ENCODE data around the gene CMKLR1.

- TF ChIP-seq SIN3A (IDR thresholded peaks at IDR 0.05; ENCODE audit: low read depth) = no peak
- no peak for TF ChIP-seq CTCF (IDR thresholded peaks at IDR 0.05 in 2 of 3, conservative IDR thresholded peaks at IDR 0.05 in 1 of 3; ENCODE audit: borderline replicate concordance in 1 of 3, insufficient read depth in 1 of 3, low read depth in 2 of 3, low read length in 2 of 3)
- no peak for TF ChIP-seq POLR2AphosphoS5 (IDR thresholded peaks at IDR 0.05; ENCODE audit: low read depth, low read length)
- TF ChIP-seq MAX (IDR thresholded peaks at IDR 0.05) = no peak
- TF ChIP-seq ZFX (IDR thresholded peaks at IDR 0.05) = no peak
- no peak for TF ChIP-seq POLR2A (IDR thresholded peaks at IDR 0.05; ENCODE audit: borderline replicate concordance, extremely low read depth, insufficient read depth, insufficient read length)
- TF ChIP-seq YY1 (IDR thresholded peaks at IDR 0.05; ENCODE audit: extremely low read depth, insufficient replicate concordance, low read depth, low read length) = no peak
- TF ChIP-seq EZH2 (IDR thresholded peaks at IDR 0.05) = no peak
- no peak for TF ChIP-seq EZH2phosphoT487 (IDR thresholded peaks at IDR 0.05; ENCODE audit: borderline replicate concordance)
Observed at GRCh38 chr12:108360487-108360886, 21.4 kb upstream of the CMKLR1 start.
